NCI-H2171 treated with DMSO at 0.1 percent for 48 hours (cell line): ENCODE results near the gene NLGN2.

Experiments
- DNase-seq: peaks from one replicate; lab custom pipeline; 2025; lab: John Stamatoyannopoulos, UW

Gene NLGN2

DNA sequence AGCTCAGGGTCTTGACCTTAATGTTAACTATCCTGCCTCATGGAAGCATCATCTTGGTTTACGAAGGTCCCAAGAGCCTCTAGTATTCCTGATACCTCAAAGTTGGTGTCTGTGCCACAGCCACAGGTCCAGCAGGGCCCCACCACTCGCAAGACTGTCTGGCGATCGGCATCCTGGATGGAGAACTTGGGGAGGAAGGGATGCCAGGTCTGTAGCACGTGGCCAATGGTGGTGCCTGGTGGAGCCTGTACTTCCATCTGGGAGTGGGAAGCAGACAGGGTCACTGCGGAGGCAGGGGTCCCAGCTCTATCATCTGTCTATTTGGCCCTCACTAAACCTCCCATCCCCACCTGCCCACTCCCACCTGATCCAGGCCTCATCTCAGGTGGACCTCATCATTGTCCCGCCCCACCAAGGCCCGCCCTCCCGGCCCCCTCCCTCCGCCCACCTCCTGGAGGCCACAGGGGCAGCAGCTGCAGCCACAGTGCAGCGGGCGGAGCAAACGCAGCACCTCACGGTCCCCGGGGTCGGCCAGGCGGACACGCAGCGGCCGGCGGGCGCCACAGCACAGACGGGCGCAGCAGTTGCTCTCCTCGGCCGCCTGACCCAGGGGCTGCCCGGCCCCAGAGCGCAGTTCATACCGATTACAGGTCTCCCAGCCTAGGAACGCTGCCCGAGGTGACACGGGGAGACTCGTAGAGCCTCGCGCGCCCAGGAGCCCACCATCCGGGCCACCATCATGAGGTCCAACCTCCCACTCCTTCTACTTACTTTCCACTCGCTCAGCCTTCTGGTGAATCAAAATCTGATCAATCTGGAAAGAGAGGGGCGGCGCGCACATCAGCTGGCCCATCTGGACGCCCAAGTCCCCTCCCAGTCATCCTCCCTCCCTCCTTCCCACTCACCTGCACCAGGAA, 14.7 kb upstream of the NLGN2 start:
- no peak for DNase-seq

DNA sequence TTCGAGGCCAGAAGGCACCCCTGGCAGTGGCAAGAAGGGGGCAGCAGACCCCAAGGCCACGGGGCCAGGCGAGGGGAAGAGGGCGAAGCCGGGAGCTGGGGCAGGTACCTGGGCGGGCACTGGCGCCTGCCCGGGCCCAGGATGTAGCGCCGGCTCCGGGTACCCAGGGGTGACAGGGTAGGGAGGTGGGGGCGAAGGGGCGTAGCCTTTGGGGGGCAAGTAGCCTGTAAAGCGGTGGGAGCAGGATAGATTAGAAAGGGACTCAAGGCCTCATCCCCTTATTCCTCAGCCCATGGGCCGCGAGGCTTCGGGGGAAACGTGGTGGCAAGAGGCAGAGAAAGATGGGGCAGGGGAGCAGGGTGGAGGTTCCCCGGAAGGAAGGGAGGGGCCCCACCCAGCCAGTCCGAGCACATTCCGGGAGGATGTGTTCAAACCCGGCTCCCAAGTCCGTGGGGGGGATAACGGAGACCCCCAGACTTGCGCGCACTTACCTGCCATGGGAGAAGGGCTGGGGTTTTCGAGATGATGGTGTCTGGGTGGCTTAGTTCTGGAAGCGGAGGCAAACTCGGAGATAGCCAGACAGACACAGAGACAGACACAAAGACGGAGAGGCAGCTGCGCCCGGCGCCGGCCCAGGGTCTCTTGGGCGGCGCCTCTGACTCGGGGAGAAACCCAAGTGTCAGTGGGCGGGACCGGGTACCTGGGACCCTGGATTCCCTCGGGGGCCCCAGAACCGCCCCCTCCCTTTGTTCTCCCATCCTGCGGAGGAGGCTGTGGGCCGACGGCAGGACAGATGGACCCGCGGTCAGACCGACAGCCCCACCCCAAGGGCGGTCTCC, 13.8 kb upstream of the NLGN2 start:
- peak; percentile 71 for DNase-seq

DNA sequence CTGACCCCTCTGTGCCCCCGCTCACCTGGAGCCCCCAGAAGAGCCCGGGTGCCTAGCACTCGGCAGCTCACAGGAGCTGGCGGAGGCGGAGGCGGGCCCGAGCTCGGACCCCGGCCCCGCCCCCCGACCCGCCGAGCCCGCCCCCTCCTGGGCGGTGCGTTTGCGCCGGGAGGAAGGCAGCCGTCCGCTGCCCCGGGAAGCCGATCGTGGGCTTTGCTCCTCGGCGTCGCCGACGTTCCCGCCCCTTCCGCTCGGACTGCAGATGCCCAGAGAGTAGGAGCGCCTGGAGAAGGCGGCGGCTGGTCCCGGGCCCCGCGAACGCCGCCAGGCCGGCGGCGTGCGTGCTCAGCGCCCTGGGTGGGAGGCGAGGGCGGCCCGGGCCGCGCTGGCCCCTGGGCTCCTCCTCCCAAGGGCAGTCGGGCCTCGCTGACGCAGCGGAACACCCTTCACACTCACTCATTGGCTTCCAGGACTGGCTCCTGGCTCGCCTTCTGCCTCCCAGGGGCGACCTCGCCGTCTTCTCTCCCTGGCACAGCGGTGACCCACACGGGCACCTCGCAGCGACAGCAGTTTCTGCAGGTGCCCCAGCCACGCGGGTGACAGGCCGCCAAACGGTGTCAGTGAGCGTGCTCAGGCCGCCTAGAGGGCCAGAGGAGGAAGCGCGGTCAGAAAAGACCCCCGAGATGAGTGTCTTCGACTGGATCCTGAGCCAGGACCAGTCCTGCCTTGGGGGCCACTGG, 13.0 kb upstream of the NLGN2 start, which contains the start of gene PLSCR3:
TSS of gene PLSCR3 (minus strand) at position 74 of the 740 bp plus-strand sequence. CDS start 415 bp downstream, outside the sequence.
- DNase-seq = peak; percentile 78

DNA sequence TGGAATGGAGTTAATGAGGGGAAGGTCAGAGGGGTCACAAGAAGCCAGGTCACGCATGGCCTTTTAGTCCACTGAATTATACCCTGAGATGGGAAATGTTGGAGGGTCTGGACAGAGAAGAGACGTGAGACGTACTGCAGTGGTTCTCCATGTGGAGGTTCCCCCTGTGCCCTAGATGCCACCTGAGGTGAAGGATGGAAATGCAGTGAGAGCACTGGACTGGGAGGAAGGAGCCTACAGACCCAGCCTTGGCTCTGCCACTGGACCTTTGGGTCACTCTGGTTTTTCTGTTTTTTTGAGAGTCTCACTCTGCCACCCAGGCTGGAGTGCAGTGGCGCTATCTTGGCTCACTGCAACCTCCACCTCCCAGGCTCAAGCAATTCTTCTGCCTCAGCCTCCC, 11.5 kb upstream of the NLGN2 start:
- DNase-seq = no peak

DNA sequence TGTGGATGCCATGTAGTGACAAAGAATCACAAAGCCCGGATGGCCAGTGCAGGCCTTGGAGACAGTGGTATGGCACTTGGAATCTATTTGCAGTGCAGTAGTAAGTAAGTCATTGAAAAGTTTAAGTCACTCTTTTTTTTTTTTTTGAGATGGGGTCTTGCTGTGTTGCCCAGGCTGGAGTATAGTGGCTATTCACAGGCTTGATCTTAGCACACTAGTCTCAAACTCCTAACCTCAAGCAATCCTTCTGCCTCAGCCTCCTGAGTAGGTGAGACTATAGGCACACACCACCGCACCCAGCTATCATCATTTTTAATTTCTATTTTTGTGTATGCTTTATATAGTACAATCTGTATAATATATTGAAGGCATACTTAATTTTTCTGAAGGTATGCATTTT, 9.0 kb upstream of the NLGN2 start:
- no peak for DNase-seq

DNA sequence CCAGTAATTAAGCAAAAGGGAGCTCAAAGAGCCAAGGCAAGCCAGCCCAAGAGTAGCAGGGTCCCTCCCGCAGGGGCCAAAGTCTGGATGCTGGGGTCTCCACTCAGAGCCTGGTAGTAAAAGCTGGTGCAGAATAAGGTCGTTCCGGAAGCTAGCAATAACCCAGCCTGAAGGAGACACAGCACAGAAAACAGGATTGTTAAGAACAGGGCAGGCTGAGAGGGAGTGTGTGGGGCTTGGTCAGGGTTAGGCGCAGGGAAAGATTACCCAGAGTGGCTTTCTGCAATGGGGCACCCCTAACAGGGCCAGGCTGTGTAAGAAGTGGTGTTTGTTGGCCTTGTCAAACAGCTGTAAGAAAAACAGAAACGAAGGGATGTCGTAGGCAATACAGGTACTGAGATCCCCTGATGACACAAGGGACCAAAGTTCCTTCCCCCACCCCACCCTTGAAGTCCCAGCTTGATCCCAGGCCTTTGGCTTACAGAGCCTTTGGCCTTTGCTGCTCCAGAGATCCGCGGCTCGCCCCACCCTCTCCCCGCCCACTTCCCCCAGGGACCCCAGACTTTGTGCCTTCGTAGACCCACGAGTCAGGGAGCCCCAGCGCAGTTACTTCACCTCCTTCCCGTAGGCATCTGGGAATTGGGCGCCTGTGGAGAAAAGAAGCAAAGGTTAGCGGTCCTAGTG, 4.5 kb upstream of the NLGN2 start:
- DNase-seq = peak; percentile 22

DNA sequence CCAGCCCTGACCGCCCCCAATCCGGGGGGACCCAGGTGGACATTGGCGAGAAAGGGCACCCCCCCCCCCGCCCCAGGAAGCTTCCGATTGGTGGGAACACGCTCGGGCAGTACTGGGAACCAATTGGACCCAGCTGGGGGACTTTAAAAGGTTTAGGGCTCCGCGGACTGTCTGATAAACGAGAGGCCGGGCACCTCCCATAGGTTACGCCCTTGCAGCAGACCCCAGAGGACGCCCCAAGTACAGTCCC, 4.0 kb upstream of the NLGN2 start:
- DNase-seq = no peak

DNA sequence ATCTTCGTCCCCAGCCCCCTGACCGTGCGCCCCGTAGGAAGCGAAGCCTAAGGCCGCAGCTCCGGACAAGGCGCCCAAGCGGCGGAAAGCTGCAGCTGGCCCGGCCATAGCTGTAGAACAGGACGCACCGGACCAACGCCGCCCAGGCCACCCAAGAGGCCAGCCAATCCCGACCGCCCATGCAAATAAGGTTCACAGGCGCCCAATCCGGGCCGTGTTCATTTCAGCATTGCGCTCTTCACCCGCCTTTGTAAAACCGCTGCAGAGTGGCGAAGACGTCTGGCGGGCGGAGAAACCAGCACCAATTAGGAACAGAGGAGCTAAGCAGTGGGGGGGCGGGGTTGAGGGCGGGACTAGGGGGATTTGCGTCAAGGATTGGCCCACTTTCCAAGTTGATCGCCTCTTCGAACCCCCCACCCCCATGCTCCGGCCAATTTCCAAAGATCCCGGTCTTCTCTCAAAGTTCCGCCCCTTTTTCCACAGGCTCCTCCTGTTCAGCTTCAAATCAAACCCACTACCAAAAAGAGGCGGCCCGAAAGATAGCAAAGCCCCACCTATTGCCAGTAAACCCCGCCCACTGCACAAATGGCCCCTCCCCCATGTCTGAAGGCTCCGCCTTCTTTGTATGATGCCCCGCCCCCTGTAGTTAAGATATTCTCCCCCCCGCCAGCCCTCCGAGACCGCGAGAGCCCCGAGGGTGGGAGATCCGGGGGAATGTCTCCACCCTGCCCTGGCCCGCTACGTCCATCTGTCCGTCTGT, 3.5 kb upstream of the NLGN2 start, which contains the start of gene TMEM256:
TSS of gene TMEM256 (minus strand) at position 121 of the 760 bp plus-strand sequence. CDS start at position 108, 13 bp downstream.
- DNase-seq = peak; percentile 99

DNA sequence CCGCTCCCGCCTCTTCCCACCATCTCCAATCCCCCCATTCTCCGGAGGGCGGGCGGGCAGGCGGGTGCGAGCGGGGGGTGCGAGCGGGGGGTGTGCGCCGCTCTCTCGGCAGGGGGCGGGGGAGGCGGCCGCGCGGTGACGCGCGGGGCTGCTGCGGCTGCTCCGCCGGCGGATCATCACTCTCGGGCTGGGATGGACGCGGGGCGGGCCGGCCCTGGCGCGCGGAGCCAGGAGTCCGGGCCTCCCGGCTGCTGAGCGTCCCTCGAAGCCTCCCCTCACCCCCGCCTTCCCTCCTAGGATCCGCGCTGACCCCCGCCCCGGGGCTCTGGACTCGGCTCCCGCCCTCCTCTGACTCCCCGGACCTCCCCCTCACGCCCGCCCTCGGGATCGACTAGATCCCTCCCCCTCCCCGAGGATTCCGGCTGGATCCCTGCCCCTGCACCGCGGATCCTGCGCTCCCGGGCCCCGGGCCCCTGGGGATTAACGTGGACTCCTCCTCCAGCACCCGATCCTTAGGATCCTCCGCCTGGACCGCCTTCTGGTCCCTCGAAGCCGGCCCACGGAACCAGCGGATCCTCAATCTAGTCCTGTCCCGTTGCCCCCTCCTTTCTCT, 2.8 kb upstream of the NLGN2 start:
- peak; percentile 10 for DNase-seq

DNA sequence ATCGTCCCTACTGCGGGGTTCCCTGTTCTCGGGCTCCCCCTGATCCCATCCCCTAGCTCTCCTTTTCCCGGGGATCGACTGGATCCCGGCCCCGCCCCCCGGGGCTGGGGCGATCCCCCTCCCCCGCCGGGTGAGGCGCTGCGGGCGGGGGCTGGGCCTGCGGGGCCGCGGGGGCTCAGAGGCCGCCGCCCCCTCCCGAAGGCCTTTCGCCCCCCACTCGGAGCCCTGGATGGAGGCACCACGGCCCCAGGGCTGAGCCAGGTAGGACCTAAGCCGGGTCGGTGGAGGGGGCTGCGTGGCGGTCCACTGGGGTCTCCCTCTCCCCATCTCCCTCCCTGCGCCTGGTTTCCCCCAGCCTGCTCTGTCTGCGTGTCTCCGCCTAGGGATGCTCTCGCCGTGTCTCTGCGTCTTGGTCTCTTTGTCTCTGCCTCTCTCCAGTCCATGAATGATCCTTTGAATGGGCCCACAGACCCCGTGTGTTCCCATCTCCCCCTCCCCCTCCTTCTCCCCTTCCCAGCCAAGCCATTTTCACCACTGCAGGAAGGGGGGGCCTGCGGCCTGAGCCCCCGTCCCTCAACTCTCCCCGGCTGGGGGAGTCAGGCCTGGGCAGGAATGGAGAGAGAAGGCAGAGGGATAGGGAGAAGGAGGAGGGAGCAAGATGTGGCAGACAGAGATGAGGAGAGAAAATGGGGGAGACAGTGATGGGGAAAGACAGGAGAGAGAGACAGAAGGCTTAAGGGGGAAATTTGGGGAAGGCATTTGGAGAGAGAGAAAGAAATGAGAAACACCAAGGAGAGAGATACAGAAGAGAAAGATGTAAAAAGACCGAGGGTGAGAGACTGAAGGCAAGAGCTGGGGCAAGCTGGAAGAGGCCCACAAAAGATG, 2.1 kb upstream of the NLGN2 start:
- DNase-seq = no peak

DNA sequence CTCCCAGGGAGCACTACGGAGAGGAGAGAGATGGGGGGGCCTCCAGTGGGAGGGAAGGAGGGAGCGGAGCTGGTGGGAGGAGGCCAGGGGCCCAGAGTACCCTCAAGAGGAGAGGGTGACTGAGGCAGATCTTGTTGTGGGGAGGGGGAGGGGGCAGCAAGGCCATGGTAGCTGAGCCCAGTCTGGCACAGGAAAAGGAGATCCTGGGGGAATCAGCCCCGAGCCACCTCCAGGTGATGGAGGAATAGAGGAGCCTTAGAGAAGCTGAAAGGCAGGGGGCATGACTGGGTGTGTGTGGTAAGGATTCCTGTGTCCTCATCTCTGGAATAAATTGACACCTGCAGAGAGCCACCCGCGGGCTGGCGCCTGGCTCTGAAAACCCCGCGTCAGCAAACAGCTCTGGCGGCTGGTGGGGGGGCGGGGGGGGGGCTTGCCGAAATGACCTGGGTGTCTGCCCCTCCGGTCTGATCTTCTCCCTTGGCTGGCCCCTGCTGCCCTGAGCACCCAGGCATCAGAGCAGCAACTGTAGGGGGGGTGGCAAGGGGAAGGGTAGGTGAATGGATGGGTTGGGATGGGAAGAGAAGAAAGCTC, 1.3 kb upstream of the NLGN2 start:
- DNase-seq = no peak

DNA sequence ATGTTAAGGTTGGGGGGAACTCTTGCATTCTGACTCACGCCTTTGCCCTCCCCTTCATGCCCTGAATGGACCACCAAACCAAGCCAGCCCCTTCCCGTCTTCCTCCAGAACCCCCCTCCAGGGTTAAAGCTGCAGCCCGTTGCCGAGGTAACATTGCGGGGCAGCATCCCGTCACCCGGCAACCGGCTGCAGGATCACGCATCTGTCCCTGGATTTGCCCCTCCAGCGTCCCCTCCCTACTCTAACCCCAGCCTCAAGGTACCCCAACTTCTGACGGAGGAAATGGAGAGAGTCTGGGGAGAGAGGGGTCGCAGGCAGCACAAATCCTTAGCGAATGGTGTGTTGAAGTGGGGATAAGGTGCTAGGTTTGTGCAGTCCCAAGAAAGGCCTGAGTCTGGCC, 563 bp upstream of the NLGN2 start:
- no peak for DNase-seq

DNA sequence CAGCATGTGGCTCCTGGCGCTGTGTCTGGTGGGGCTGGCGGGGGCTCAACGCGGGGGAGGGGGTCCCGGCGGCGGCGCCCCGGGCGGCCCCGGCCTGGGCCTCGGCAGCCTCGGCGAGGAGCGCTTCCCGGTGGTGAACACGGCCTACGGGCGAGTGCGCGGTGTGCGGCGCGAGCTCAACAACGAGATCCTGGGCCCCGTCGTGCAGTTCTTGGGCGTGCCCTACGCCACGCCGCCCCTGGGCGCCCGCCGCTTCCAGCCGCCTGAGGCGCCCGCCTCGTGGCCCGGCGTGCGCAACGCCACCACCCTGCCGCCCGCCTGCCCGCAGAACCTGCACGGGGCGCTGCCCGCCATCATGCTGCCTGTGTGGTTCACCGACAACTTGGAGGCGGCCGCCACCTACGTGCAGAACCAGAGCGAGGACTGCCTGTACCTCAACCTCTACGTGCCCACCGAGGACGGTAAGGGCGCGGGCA, 645 bp downstream of the NLGN2 start:
- no peak for DNase-seq

DNA sequence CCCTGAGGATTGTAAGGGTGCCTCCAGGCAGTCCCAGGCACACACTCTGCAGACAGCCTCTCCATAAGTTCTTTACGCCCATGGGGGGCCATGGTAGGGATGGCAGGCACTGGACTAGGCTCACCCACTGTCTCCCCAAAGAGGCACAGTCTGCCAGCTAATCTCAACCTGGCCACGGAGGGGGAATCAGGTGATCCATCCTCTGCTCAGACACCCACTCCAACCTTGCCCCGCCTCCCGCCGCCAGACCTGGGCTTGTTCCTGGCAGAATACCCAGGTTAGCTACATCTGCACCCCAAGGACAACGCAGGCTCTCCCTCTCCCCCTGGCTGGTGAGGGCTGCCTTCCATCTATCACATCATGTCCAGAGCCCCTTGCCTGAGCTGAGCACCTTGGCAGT, 1.2 kb downstream of the NLGN2 start:
- no peak for DNase-seq

DNA sequence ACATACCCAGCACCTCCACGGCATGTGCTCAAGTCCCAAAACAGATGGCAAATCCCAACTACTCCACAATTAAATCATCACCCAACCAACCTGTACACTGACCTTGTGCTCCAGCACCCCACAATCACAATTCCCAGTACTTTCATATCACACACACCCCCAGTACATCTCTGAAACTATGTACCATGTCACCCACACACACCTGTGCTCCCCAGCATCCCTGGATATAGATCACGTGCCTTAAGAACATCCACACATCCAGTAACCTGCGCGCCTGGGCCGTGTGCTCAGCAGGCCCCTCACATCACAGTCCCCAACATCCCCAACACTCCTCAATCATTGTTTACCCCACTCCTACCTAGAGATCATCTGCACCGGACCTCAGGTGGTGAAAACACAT, 2.1 kb downstream of the NLGN2 start:
- no peak for DNase-seq

DNA sequence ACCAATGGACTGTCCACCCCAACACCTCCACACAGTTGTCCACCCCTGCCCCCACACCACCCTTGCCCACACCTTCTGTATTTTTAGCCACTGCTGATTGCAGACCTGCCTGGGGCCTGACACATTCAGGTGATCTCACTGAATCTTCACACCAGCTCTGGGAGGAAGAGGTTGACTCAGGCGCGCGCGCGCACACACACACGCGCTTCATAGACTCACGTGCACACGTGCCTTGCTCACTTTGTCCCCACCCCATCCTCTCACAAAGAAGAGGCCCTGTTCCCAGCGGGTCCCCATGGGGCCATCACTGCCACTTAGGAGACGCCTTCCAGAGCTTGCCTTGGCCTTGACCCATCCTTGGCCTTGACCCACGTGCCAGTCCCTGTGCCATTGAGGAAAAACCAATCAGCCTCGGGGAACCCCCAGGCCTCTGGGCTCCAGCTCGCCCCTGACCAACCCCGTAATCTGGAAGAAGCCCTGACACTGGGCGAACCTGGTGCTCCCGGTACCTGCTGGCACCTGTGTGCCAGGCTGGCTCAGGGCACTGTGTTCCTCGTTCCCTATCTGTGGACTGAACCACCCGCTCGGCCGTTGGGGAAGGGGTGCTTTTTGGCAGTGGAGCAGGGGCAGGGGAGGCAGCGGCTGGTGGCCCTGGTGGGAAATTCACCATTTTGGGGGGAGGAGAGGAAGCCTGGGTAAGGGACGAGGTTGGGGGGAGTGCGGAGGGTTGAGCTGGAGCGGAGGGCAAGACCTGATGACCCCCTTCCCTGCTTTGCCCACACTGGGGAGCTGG, 3.2 kb downstream of the NLGN2 start:
- DNase-seq = no peak

DNA sequence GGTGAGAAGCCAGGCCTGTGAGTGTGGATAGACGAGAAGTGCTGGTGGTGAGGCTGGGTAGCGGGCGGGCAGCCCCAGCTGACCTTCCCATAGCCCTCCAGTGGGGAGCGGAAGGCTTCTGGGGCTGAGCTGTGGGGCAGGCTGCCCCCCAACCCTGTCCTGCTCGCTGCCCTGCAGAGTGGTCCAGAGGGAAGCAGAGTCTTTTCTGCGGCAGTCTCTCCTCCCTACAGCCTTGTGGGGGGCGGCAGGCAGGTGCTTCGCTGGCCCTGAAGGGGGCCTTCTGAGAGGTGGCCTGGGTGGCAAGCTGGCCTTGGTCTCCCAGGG, 3.7 kb downstream of the NLGN2 start:
- no peak for DNase-seq

DNA sequence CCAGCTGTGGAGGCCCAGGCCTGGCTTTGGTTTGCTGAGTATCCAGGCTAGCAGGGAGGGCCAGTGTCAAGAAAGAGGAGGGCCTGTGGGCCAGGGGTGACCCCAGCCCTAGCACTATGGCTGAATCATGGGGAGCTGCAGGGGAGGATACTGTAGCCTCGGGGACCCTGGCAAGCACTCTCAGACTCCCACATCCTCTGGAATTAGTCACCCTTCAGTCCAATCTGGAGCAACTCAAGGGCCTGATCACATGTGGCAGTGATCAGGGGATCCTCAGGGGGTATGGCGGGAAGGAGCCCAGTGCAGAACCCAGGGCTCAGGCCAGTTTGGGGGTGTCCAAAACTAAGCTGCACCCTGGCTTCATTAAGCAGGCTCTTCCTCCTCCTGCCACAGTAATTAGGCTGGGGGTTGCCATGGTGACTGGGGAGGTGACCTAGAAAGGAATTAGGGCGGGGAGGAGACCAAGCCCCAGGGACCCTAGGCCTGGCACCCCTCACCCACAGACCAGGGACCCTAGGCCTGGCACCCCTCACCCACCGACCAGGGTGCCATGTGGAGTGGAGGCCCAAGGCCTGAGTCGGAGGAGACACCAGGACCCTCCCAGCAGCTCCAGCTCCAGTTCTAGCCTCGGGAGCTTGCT, 5.8 kb downstream of the NLGN2 start:
- DNase-seq = no peak
